ENCODE results near the gene SHISA6. TPM values are rescaled to one million over a fixed set of nuclear protein-coding genes. Genes with fewer than 3 reads are reported as not detected.
A peak's percentile ranks its signal among the peaks of the same experiment; 100 is the strongest.

The SHISA6 gene
- total RNA-seq, 1 experiment from 2014 or later, result 2.9 TPM

- H2BK12ac ChIP-seq (ENCODE audit: insufficient read length, low read depth, low read length), result no peak overlapping the region
- no peak overlapping the region for H2BK5ac ChIP-seq (ENCODE audit: insufficient read length, low read length)
- H3K27me3 ChIP-seq (ENCODE audit: insufficient read depth, low read length), result no peaks in the 10 kb centered on the region
- no peaks in the 10 kb centered on the region for H3K79me1 ChIP-seq (ENCODE audit: insufficient read depth, low read depth, low read length, poor library complexity, severe bottlenecking)
- H3K79me2 ChIP-seq (ENCODE audit: insufficient read depth, low read length), result no peaks in the 10 kb centered on the region
- no peaks in the 10 kb centered on the region for H3K4me1 ChIP-seq (ENCODE audit: insufficient read depth, low read length)
- no peak overlapping the region for H3K4me2 ChIP-seq (ENCODE audit: insufficient read depth, insufficient read length, low read length)
- H3K4me1 Mint-ChIP-seq, result peaks cover 24 to 32% of the 10 kb centered on the region in 2 experiments
- no peak overlapping the region for H3K4me3 Mint-ChIP-seq
- no peak overlapping the region for H2BK15ac ChIP-seq (ENCODE audit: low read depth, low read length)
- H2AFZ ChIP-seq (ENCODE audit: low read length), result no peak overlapping the region
- no peaks in the 10 kb centered on the region for H4K20me1 ChIP-seq (ENCODE audit: control insufficient read depth, insufficient read depth, insufficient read length)
- H4K5ac ChIP-seq (ENCODE audit: insufficient read length, low read depth, low read length), result no peak overlapping the region
- H3K9me3 ChIP-seq (ENCODE audit: control insufficient read depth, low read depth, low read length), result no peaks in the 10 kb centered on the region
- H2BK20ac ChIP-seq (ENCODE audit: low read depth, low read length, poor library complexity, severe bottlenecking), result no peak overlapping the region
- H3K23me2 ChIP-seq (ENCODE audit: insufficient read length, low read depth, low read length, poor library complexity, severe bottlenecking), result no peaks in the 10 kb centered on the region
- WGBS (ENCODE audit: extremely low coverage, insufficient read length, low lambda C conversion rate), result no CpG with 5 or more reads among the region's 12 CpGs
- no peak overlapping the region for H3K9ac ChIP-seq (ENCODE audit: extremely low read depth, insufficient read length, low read length)
- no peak for TF ChIP-seq CTCF (conservative IDR thresholded peaks at IDR 0.05)
- peaks cover 17% of the 10 kb centered on the region for H3K27me3 Mint-ChIP-seq (ENCODE audit: low read depth)
- no peak overlapping the region for H3K23ac ChIP-seq (ENCODE audit: insufficient read length, low read depth, low read length)
- no peak overlapping the region for H3K56ac ChIP-seq (ENCODE audit: insufficient read length, low read depth, low read length)
- H3T11ph ChIP-seq (ENCODE audit: low read length), result no peak overlapping the region
- no peak overlapping the region for H4K91ac ChIP-seq (ENCODE audit: insufficient read length, low read depth, low read length)
- no peak overlapping the region for H3K4ac ChIP-seq (ENCODE audit: low read depth, low read length)
- H2BK120ac ChIP-seq (ENCODE audit: low read depth, low read length, poor library complexity, severe bottlenecking), result no peak overlapping the region
- H3K9me3 Mint-ChIP-seq, result no peaks in the 10 kb centered on the region
- H3K14ac ChIP-seq (ENCODE audit: insufficient read depth, low read length), result no peak overlapping the region; the same call in 1 of the 2 replicates
- DNase-seq, result no peak
- H4K8ac ChIP-seq (replicated peaks; ENCODE audit: insufficient read length, low read depth, low read length), result no peak overlapping the region
- H3K27ac Mint-ChIP-seq, result peak overlapping the region in 1 of 3 experiments; percentile 32; a peak in 2 of 7 replicates
- H2AK5ac ChIP-seq (ENCODE audit: insufficient read length, low read length), result no peak overlapping the region
- no peaks in the 10 kb centered on the region for H3K36me3 Mint-ChIP-seq (ENCODE audit: insufficient read depth in 1 of 3, low read depth in 3 of 3)
- H3K27ac ChIP-seq (ENCODE audit: insufficient read length, low read depth, low read length), result no peak overlapping the region
- H3K18ac ChIP-seq (ENCODE audit: insufficient read length, low read depth, low read length), result no peak overlapping the region
Observed at GRCh38 chr17:11486101-11486867, 245.3 kb downstream of the SHISA6 start.
